Hepatocyte (in vitro differentiated cells): ENCODE measurements around the gene DOCK3. TPM values are rescaled to one million over a fixed set of nuclear protein-coding genes. Genes with fewer than 3 reads are reported as not detected.

Experiments
- DNase-seq: peaks from one replicate; pipeline ENCODE4 v3.0.0-alpha.2; 2016; ENCODE audit warnings: low spot score
- H2AFZ ChIP-seq: fragments of 200-600 bp; sonication (generic); 2 replicates; pipeline ENCODE4 v1.6.0; 2016; ENCODE audit warnings: antibody characterized with exemption, mild to moderate bottlenecking
- H3K27ac ChIP-seq: fragments of 200-600 bp; sonication (generic); 2 replicates; pipeline ENCODE4 v1.5.1; 2016; ENCODE audit warnings: mild to moderate bottlenecking
- H3K27me3 ChIP-seq: fragments of 200-600 bp; sonication (generic); 2 replicates; pipeline ENCODE4 v1.6.1; 2016
- H3K36me3 ChIP-seq: fragments of 200-600 bp; sonication (generic); replicated peaks from 2 replicates; pipeline ENCODE4 v1.5.1; 2016; ENCODE audit warnings: low read depth; ENCODE audit not compliant: insufficient read depth
- H3K4me1 ChIP-seq: fragments of 200-600 bp; sonication (generic); 2 replicates; pipeline ENCODE4 v1.5.1; 2016; ENCODE audit warnings: mild to moderate bottlenecking, moderate library complexity; ENCODE audit not compliant: insufficient read depth
- H3K4me2 ChIP-seq: fragments of 200-600 bp; sonication (generic); 2 replicates; pipeline ENCODE4 v1.6.0; 2016
- H3K4me3 ChIP-seq: fragments of 200-600 bp; sonication (generic); 2 replicates; pipeline ENCODE4 v1.5.1; 2016; ENCODE audit warnings: mild to moderate bottlenecking
- H3K79me2 ChIP-seq: fragments of 200-600 bp; sonication (generic); 2 replicates; pipeline ENCODE4 v1.6.0; 2017; ENCODE audit warnings: mild to moderate bottlenecking
- H3K9me2 ChIP-seq: fragments of 200-600 bp; sonication (generic); replicated peaks from 2 replicates; pipeline ENCODE4 v1.6.0; 2017; ENCODE audit warnings: mild to moderate bottlenecking; ENCODE audit not compliant: insufficient read depth
- H3K9me3 ChIP-seq: fragments of 200-600 bp; sonication (generic); 2 replicates; pipeline ENCODE4 v1.5.1; 2016; ENCODE audit warnings: low read depth, mild to moderate bottlenecking
- H4K20me1 ChIP-seq: fragments of 200-600 bp; sonication (generic); 2 replicates; pipeline ENCODE4 v1.6.0; 2016; ENCODE audit warnings: mild to moderate bottlenecking; ENCODE audit not compliant: insufficient read depth, poor library complexity, severe bottlenecking
- CTCF ChIP-seq: fragments of 200-600 bp; sonication (generic); IDR thresholded peaks from 2 replicates; pipeline ENCODE4 v1.5.1; 2016; ENCODE audit warnings: antibody characterized with exemption, mild to moderate bottlenecking; ENCODE audit not compliant: poor library complexity
- EZH2 ChIP-seq: fragments of 200-600 bp; sonication (generic); IDR thresholded peaks from 2 replicates; pipeline ENCODE4 v1.6.1; 2016; ENCODE audit warnings: antibody characterized with exemption, mild to moderate bottlenecking, borderline replicate concordance
- EZH2phosphoT487 ChIP-seq: fragments of 200-600 bp; sonication (generic); IDR thresholded peaks from one replicate; pipeline ENCODE4 v1.6.1; 2018; ENCODE audit warnings: antibody characterized with exemption, mild to moderate bottlenecking, low read depth, moderate library complexity; ENCODE audit not compliant: unreplicated experiment, severe bottlenecking
- WGBS: methylation state at CpG from one replicate; pipeline ENCODE4 v1.1.6; 2016; ENCODE audit warnings: low lambda C conversion rate; ENCODE audit errors: missing lambda C conversion rate; 5-methylcytosine and 5-hydroxymethylcytosine counted together
- polyA plus RNA-seq: library from polyadenylated mRNA; unstranded; fragments of >200 nt; fragmentation: Nextera tagmentation; extraction: Ambion mirVana; gene quantifications from 2 replicates; pipeline ENCODE4 v1.2.1, GENCODE V29; 2016
- total RNA-seq: library from RNA; depleted of rRNA; stranded (reverse); fragments of >200 nt; gene quantifications from 2 replicates; pipeline ENCODE4 v1.2.3, GENCODE V29; 2014

DOCK3 gene
- total and polyA plus RNA-seq, 2 experiments from 2014 or later: 0.77 to 1.6 TPM

GRCh38 chr3:51389423-51390183 lies 714.9 kb downstream of the DOCK3 start:
- peak; percentile 78 for DNase-seq
- Histone ChIP-seq H3K79me2 (peaks cover 69% of the 10 kb centered on the region), H3K9me3 (no peaks in the 10 kb centered on the region), H3K9me2 (no peaks in the 10 kb centered on the region), H3K4me3 (no peak overlapping the region), H3K36me3 (peaks cover 3% of the 10 kb centered on the region), H3K4me2 (peak overlapping the region; percentile 55), H3K4me1 (peaks cover 63% of the 10 kb centered on the region), H4K20me1 (peaks cover 52% of the 10 kb centered on the region), H3K27me3 (no peaks in the 10 kb centered on the region), H2AFZ (no peak overlapping the region), H3K27ac (peak overlapping the region; percentile 32)
- no peak for TF ChIP-seq EZH2phosphoT487
- no peak for TF ChIP-seq EZH2
- TF ChIP-seq CTCF: peak; percentile 67
- 81% methylated on average over 6 of the region's 6 CpGs for WGBS

GRCh38 chr3:51390246-51391074 lies 715.7 kb downstream of the DOCK3 start:
- H3K79me2 ChIP-seq: peaks cover 76% of the 10 kb centered on the region

GRCh38 chr3:51391075-51391565 lies 716.4 kb downstream of the DOCK3 start, which contains the start of gene RBM15B:
RBM15B (plus strand) TSS chr3:51391285; CDS start chr3:51391400, 115 bp downstream.
- Histone ChIP-seq H3K27ac (peak within 1 kb of the TSS; percentile 99), H3K36me3 (peaks cover 3% of the 10 kb centered on the region), H3K4me2 (peak within 1 kb of the TSS; percentile 98), H3K27me3 (no peaks in the 10 kb centered on the region), H4K20me1 (peaks cover 68% of the 10 kb centered on the region), H3K4me3 (peak within 1 kb of the TSS; percentile 90), H3K9me3 (no peaks in the 10 kb centered on the region), H3K79me2 (peaks cover 72% of the 10 kb centered on the region), H2AFZ (peak within 1 kb of the TSS; percentile 66), H3K9me2 (no peaks in the 10 kb centered on the region), H3K4me1 (peaks cover 62% of the 10 kb centered on the region)
- TF ChIP-seq EZH2: no peak
- peak; percentile 85 for TF ChIP-seq CTCF
- WGBS: 2% methylated on average over 24 of the region's 83 CpGs
- peak; percentile 99 for DNase-seq

More at GRCh38 chr3:51390246-51391074, 715.7 kb downstream of the DOCK3 start:
- Histone ChIP-seq H3K9me2 (no peaks in the 10 kb centered on the region), H2AFZ (no peak overlapping the region), H3K4me1 (peaks cover 65% of the 10 kb centered on the region), H3K4me3 (no peak overlapping the region), H3K27me3 (no peaks in the 10 kb centered on the region), H3K36me3 (peaks cover 3% of the 10 kb centered on the region), H3K4me2 (peak overlapping the region; percentile 83), H4K20me1 (peaks cover 61% of the 10 kb centered on the region), H3K27ac (peak overlapping the region; percentile 61), H3K9me3 (no peaks in the 10 kb centered on the region)
- TF ChIP-seq EZH2phosphoT487 (no peak), EZH2 (no peak), CTCF (no peak)
- 55% methylated on average over 29 of the region's 29 CpGs for WGBS
- DNase-seq: no peak
